HepG2 (cell line): ENCODE results near the gene MMP24OS. TPM values are rescaled to one million over a fixed set of nuclear protein-coding genes. Genes with fewer than 3 reads are reported as not detected.
A peak's percentile ranks its signal among the peaks of the same experiment; 100 is the strongest.

Experiments
- EP300 ChIP-seq, 3 experiments: sonication (generic) in 1 of 3; formaldehyde crosslinking in 1 of 3; IDR thresholded peaks; 2 replicates each; pipeline versions ENCODE4 v1.5.1 to v1.6.1; 2011 to 2020; ENCODE audit warnings: low read depth in 2 of 3, low read length in 2 of 3, borderline replicate concordance in 1 of 3, improper control_type of control experiment in 1 of 3, mild to moderate bottlenecking in 1 of 3, missing genetic modification reagents in 1 of 3, moderate library complexity in 1 of 3
- KDM6A ChIP-seq: IDR thresholded peaks from 2 replicates; pipeline ENCODE4 v1.6.1; 2016; ENCODE audit warnings: low read depth
- PLRG1 ChIP-seq: fragments of 450-650 bp; conservative IDR thresholded peaks from 2 replicates; pipeline ENCODE4 v1.6.1; 2016
- PRMT3 ChIP-seq: sonication (generic); formaldehyde crosslinking; IDR thresholded peaks from 2 replicates; pipeline ENCODE4 v1.8.1; 2022; ENCODE audit warnings: low read depth, mild to moderate bottlenecking, moderate library complexity, missing genetic modification reagents, borderline replicate concordance
- ZNF33B ChIP-seq: sonication (generic); formaldehyde crosslinking; IDR thresholded peaks from 2 replicates; pipeline ENCODE4 v1.5.1; 2020; ENCODE audit warnings: mild to moderate bottlenecking, missing genetic modification reagents
- ZNF441 ChIP-seq: sonication (generic); formaldehyde crosslinking; IDR thresholded peaks from 2 replicates; pipeline ENCODE4 v1.7.0; 2021; ENCODE audit warnings: missing genetic modification reagents, borderline replicate concordance
- ZNF7 ChIP-seq: IDR thresholded peaks from 2 replicates; pipeline ENCODE4 v1.6.1; 2016; ENCODE audit warnings: missing biosample characterization, missing genetic modification reagents
- ZNF777 ChIP-seq: sonication (generic); formaldehyde crosslinking; IDR thresholded peaks from 2 replicates; pipeline ENCODE4 v1.4.0; 2020; ENCODE audit warnings: missing genetic modification reagents
- ZNF83 ChIP-seq: sonication (generic); formaldehyde crosslinking; IDR thresholded peaks from 2 replicates; pipeline ENCODE4 v1.4.0; 2020; ENCODE audit warnings: missing genetic modification reagents, mild to moderate bottlenecking, borderline replicate concordance
- ZNF878 ChIP-seq: sonication (generic); formaldehyde crosslinking; IDR thresholded peaks from 2 replicates; pipeline ENCODE4 v1.8.1; 2023; ENCODE audit warnings: mild to moderate bottlenecking, missing genetic modification reagents, moderate library complexity
- polyA plus RNA-seq, 8 experiments: library from polyadenylated mRNA; depleted of rRNA in 3 of 8; stranded (reverse) in 7 of 8; unstranded in 1 of 8; fragments of >200 nt; fragmentation: Illumina TruSeq in 4 of 8; extraction: Trizol in 4 of 8; gene quantifications; 2 replicates each; pipeline versions ENCODE4 v1.2.1 to v1.2.3, GENCODE V29; 2011 to 2016; ENCODE audit warnings: low read depth in 4 of 8, missing spikeins in 1 of 8, mixed read lengths in 1 of 8; ENCODE audit not compliant: insufficient read depth in 1 of 8
- total RNA-seq, 5 experiments: library from RNA; depleted of rRNA; stranded (reverse); fragments of >200 nt; fragmentation: Illumina TruSeq; extraction: Trizol; gene quantifications; 2 replicates each; pipeline ENCODE4 v1.2.3, GENCODE V29; 2016; ENCODE audit warnings: low read depth in 1 of 5
- TF ChIP-seq, protein P1 (sequence below), 2 experiments: sonication (generic) in 1 of 2; formaldehyde crosslinking in 1 of 2; IDR thresholded peaks; 2 replicates each; pipeline versions ENCODE4 v1.4.0 to v1.6.1; 2016 to 2020; ENCODE audit warnings: borderline replicate concordance in 1 of 2, low read depth in 1 of 2, mild to moderate bottlenecking in 1 of 2, missing genetic modification reagents in 1 of 2
- TF ChIP-seq, protein P2 (sequence below), 2 experiments: sonication (generic) in 1 of 2; formaldehyde crosslinking in 1 of 2; IDR thresholded peaks; 2 replicates each; pipeline versions ENCODE4 v1.4.0 to v1.6.1; 2018 to 2020; ENCODE audit warnings: missing genetic modification reagents in 2 of 2, borderline replicate concordance in 1 of 2, low read depth in 1 of 2, mild to moderate bottlenecking in 1 of 2, missing biosample characterization in 1 of 2

MMP24OS gene
- total and polyA plus RNA-seq, 2 of the 13 experiments (the other 11 are each of a cell fraction or from before 2014, with no cell fraction given) = 6.0 to 8.5 TPM

DNA sequence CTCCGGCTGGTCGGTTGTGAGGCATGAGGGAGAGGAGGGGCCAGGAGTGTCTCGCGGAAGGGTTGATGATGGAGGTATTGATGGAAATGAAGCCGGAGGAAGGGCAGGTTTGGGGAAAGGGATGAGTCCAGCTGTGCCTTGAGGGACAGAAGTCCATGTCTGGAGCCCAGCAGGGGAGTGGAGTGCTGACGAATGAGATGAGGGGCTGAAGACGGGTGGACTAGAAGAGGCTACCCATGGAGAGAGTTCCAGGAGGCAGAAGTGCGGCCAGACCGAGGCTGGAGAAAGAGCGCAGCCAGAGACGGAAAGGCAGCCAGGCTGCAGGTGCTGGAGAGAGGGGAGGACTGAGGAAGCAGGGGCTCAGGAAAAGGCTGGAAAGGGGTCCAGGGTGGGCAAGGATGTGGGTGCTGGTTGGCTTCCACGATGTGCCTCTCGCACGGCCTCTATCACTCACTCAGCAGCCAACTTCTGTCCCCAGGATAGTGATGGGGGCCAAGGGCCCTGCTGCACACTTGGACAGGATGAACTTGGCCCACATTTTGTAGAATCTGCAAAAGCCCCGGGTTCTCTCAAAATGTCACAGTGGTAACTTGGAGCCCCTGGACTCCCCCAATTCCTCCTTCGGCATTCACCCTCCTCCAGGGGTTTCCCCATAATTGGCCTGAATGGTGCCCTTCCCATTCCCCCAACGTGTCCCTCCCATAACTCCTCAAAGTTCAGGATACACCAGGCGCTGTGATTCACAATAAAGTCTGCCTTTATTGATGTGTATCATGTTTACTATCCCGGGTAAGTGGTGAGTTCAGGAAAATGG, 7.3 kb upstream of the MMP24OS start (continued):
- TF ChIP-seq, protein P1, sequence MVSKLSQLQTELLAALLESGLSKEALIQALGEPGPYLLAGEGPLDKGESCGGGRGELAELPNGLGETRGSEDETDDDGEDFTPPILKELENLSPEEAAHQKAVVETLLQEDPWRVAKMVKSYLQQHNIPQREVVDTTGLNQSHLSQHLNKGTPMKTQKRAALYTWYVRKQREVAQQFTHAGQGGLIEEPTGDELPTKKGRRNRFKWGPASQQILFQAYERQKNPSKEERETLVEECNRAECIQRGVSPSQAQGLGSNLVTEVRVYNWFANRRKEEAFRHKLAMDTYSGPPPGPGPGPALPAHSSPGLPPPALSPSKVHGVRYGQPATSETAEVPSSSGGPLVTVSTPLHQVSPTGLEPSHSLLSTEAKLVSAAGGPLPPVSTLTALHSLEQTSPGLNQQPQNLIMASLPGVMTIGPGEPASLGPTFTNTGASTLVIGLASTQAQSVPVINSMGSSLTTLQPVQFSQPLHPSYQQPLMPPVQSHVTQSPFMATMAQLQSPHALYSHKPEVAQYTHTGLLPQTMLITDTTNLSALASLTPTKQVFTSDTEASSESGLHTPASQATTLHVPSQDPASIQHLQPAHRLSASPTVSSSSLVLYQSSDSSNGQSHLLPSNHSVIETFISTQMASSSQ (IDR thresholded peaks at IDR 0.05; ENCODE audit: low read depth) = no peak
- TF ChIP-seq, protein P1 (CRISPR knock-in tag; IDR thresholded peaks at IDR 0.05; ENCODE audit: borderline replicate concordance) = peak; percentile 5; the same call in 1 of the 2 replicates
- TF ChIP-seq ZNF878 = 0 out of 2 replicates have a peak, but pooled peaks have one; percentile 67
- TF ChIP-seq, protein P2, sequence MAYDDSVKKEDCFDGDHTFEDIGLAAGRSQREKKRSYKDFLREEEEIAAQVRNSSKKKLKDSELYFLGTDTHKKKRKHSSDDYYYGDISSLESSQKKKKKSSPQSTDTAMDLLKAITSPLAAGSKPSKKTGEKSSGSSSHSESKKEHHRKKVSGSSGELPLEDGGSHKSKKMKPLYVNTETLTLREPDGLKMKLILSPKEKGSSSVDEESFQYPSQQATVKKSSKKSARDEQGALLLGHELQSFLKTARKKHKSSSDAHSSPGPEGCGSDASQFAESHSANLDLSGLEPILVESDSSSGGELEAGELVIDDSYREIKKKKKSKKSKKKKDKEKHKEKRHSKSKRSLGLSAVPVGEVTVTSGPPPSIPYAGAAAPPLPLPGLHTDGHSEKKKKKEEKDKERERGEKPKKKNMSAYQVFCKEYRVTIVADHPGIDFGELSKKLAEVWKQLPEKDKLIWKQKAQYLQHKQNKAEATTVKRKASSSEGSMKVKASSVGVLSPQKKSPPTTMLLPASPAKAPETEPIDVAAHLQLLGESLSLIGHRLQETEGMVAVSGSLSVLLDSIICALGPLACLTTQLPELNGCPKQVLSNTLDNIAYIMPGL (CRISPR knock-in tag; IDR thresholded peaks at IDR 0.05; ENCODE audit: borderline replicate concordance in 1 of 2, low read depth in 1 of 2) = no peak; a peak in 1 of 4 replicates
- peak; percentile 50; the same call in 1 of the 2 replicates for TF ChIP-seq KDM6A (CRISPR knock-in tag)
- 0 out of 2 replicates have a peak, but pooled peaks have one; percentile 32 for TF ChIP-seq PRMT3 (CRISPR knock-in tag)
- no peak for TF ChIP-seq ZNF7 (CRISPR knock-in tag)
- TF ChIP-seq ZNF777 (CRISPR knock-in tag) = no peak
- 0 out of 2 replicates have a peak, but pooled peaks have one; percentile 50 for TF ChIP-seq ZNF441 (CRISPR knock-in tag)
- no peak for TF ChIP-seq PLRG1
- TF ChIP-seq EP300 (IDR thresholded peaks at IDR 0.05; ENCODE audit: low read depth in 2 of 2, low read length in 2 of 2) = no peak
- 0 out of 2 replicates have a peak, but pooled peaks have one; percentile 57 for TF ChIP-seq EP300 (CRISPR knock-in tag; IDR thresholded peaks at IDR 0.05; ENCODE audit: borderline replicate concordance)
- 0 out of 2 replicates have a peak, but pooled peaks have one; percentile 28 for TF ChIP-seq ZNF83
- TF ChIP-seq ZNF33B (CRISPR knock-in tag) = no peak
